GM19468 (cell line): Measurements from ENCODE around the gene MCM8.

ENCODE experiments used
- ATAC-seq: cut with Tn5 transposase; IDR thresholded peaks from one replicate; pipeline ENCODE4 v1.9.1; 2021; ENCODE audit warnings: mild to moderate bottlenecking, moderate library complexity, moderate number of reproducible peaks; ENCODE audit not compliant: unreplicated experiment; ENCODE audit errors: extremely low read depth

MCM8 gene

GRCh38 chr20:5950271-5951031 lies at the start of gene MCM8, which contains the start of gene TRMT6:
MCM8 (plus strand) TSS chr20:5950652; CDS start chr20:5952016, 1,364 bp downstream.
TRMT6 (minus strand) TSS chr20:5950533; CDS start chr20:5950405, 128 bp downstream.
- peak; percentile 94 for ATAC-seq

- no peak for ATAC-seq
Measured at GRCh38 chr20:5900908-5901307, 49.5 kb upstream of the MCM8 start.

GRCh38 chr20:5908981-5909380 lies 41.5 kb upstream of the MCM8 start:
- no peak for ATAC-seq

- ATAC-seq, result no peak
Measured at GRCh38 chr20:5910186-5910585, 40.3 kb upstream of the MCM8 start.

- ATAC-seq, result no peak
Measured at GRCh38 chr20:5913166-5913565, 37.3 kb upstream of the MCM8 start.

GRCh38 chr20:5914859-5915258 lies 35.6 kb upstream of the MCM8 start:
- ATAC-seq, result no peak

- no peak for ATAC-seq
Measured at GRCh38 chr20:5918856-5919625, 31.4 kb upstream of the MCM8 start.

GRCh38 chr20:5919626-5920544 lies 30.6 kb upstream of the MCM8 start:
- no peak for ATAC-seq

GRCh38 chr20:5920581-5920980 lies 29.9 kb upstream of the MCM8 start:
- ATAC-seq, result no peak

GRCh38 chr20:5923493-5923892 lies 27.0 kb upstream of the MCM8 start:
- no peak for ATAC-seq

- no peak for ATAC-seq
Measured at GRCh38 chr20:5925551-5925950, 24.9 kb upstream of the MCM8 start.

- no peak for ATAC-seq
Measured at GRCh38 chr20:5927749-5928462, 22.5 kb upstream of the MCM8 start.

- no peak for ATAC-seq
Measured at GRCh38 chr20:5928836-5929715, 21.4 kb upstream of the MCM8 start.

GRCh38 chr20:5931411-5931810 lies 19.0 kb upstream of the MCM8 start:
- no peak for ATAC-seq

- ATAC-seq, result no peak
Measured at GRCh38 chr20:5932796-5933195, 17.7 kb upstream of the MCM8 start.

GRCh38 chr20:5933802-5934436 lies 16.5 kb upstream of the MCM8 start:
- peak; percentile 32 for ATAC-seq

- ATAC-seq, result no peak
Measured at GRCh38 chr20:5935384-5935783, 15.1 kb upstream of the MCM8 start.

GRCh38 chr20:5936238-5936637 lies 14.2 kb upstream of the MCM8 start:
- ATAC-seq, result no peak
